Neural cell (in vitro differentiated cells): Measurements from ENCODE around the gene BABAM2.

Source experiments
- EP300 ChIP-seq: fragments of 450-650 bp; conservative IDR thresholded peaks from 2 replicates; pipeline ENCODE4 v1.6.1; 2014; ENCODE audit warnings: antibody characterized with exemption, mild to moderate bottlenecking, moderate library complexity; ENCODE audit not compliant: poor library complexity, severe bottlenecking
- EZH2 ChIP-seq: fragments of 200-600, 300-800 bp; shearing (Covaris generic), sonication (generic); IDR thresholded peaks from 2 replicates; pipeline ENCODE4 v1.6.1; 2014; ENCODE audit warnings: antibody characterized with exemption, low read length, borderline replicate concordance, mild to moderate bottlenecking; ENCODE audit not compliant: insufficient read depth, poor library complexity, severe bottlenecking
- MXI1 ChIP-seq: fragments of 450-650 bp; conservative IDR thresholded peaks from 2 replicates; pipeline ENCODE4 v1.6.1; 2014; ENCODE audit warnings: antibody characterized with exemption, mild to moderate bottlenecking; ENCODE audit not compliant: poor library complexity, severe bottlenecking
- POLR2AphosphoS5 ChIP-seq: IDR thresholded peaks from 2 replicates; pipeline ENCODE4 v1.6.1; 2012
- RAD21 ChIP-seq: fragments of 450-650 bp; conservative IDR thresholded peaks from 2 replicates; pipeline ENCODE4 v1.6.1; 2014; ENCODE audit warnings: antibody characterized with exemption, mild to moderate bottlenecking, moderate library complexity
- TF ChIP-seq, protein P1 (sequence below): fragments of 450-650 bp; IDR thresholded peaks from 2 replicates; pipeline ENCODE4 v1.5.1; 2014; ENCODE audit warnings: antibody characterized with exemption, mild to moderate bottlenecking, moderate library complexity; ENCODE audit not compliant: poor library complexity, severe bottlenecking
- TF ChIP-seq, protein P2 (sequence below): IDR thresholded peaks from 2 replicates; pipeline ENCODE4 v1.6.1; 2012; ENCODE audit warnings: borderline replicate concordance

DNA sequence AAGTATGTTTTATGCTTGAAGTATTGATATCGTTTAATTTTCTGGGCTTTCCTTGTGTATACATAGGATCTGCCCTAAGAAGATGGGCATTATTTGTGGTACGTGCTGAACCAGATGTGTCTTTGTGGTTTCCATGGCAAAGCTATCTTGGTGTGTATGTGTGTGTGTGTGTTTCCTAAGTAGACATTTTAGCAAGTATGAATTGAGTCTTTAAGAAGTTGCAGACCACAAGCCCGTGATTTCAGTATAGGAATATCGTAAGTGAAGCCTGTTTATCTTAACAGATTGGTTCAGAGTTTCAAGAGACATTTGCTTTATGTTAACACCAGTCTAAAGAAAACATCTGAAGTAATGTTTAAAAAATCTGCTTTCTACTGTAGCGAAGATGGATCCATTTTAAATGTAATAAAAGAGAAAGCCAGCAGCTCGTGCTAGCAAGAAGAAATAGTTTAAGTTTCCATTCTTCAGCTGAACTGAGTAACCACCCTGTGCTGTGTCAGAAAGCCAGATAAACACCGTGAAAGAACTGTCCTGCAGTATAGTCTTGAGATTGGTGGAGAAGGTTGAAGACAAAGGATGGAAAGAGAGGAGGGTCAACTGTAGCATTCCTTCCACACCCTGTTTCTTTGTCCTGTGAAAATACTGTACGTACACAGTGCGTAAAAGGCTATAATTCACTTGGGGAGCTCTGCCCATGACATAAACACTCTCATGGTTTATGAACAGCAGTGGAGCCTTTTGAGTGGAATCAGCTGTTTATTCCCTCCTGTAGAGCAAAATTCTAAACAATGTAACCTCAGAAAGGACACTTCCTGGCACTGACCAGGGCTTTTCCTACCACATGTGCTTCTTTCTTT is 410.2 kb downstream of the BABAM2 start:
- TF ChIP-seq, protein P1, sequence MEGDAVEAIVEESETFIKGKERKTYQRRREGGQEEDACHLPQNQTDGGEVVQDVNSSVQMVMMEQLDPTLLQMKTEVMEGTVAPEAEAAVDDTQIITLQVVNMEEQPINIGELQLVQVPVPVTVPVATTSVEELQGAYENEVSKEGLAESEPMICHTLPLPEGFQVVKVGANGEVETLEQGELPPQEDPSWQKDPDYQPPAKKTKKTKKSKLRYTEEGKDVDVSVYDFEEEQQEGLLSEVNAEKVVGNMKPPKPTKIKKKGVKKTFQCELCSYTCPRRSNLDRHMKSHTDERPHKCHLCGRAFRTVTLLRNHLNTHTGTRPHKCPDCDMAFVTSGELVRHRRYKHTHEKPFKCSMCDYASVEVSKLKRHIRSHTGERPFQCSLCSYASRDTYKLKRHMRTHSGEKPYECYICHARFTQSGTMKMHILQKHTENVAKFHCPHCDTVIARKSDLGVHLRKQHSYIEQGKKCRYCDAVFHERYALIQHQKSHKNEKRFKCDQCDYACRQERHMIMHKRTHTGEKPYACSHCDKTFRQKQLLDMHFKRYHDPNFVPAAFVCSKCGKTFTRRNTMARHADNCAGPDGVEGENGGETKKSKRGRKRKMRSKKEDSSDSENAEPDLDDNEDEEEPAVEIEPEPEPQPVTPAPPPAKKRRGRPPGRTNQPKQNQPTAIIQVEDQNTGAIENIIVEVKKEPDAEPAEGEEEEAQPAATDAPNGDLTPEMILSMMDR = no peak
- no peak for TF ChIP-seq EZH2
- no peak for TF ChIP-seq POLR2AphosphoS5
- TF ChIP-seq, protein P2, sequence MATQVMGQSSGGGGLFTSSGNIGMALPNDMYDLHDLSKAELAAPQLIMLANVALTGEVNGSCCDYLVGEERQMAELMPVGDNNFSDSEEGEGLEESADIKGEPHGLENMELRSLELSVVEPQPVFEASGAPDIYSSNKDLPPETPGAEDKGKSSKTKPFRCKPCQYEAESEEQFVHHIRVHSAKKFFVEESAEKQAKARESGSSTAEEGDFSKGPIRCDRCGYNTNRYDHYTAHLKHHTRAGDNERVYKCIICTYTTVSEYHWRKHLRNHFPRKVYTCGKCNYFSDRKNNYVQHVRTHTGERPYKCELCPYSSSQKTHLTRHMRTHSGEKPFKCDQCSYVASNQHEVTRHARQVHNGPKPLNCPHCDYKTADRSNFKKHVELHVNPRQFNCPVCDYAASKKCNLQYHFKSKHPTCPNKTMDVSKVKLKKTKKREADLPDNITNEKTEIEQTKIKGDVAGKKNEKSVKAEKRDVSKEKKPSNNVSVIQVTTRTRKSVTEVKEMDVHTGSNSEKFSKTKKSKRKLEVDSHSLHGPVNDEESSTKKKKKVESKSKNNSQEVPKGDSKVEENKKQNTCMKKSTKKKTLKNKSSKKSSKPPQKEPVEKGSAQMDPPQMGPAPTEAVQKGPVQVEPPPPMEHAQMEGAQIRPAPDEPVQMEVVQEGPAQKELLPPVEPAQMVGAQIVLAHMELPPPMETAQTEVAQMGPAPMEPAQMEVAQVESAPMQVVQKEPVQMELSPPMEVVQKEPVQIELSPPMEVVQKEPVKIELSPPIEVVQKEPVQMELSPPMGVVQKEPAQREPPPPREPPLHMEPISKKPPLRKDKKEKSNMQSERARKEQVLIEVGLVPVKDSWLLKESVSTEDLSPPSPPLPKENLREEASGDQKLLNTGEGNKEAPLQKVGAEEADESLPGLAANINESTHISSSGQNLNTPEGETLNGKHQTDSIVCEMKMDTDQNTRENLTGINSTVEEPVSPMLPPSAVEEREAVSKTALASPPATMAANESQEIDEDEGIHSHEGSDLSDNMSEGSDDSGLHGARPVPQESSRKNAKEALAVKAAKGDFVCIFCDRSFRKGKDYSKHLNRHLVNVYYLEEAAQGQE = no peak
- TF ChIP-seq RAD21 = no peak
- no peak for TF ChIP-seq MXI1
- TF ChIP-seq EP300 = no peak
